Epidermal melanocyte (primary cell): ENCODE data around the gene MOK.

Experiments
- DNase-seq: peaks from one replicate; pipeline ENCODE4 v3.0.0; 2011; ENCODE audit warnings: low spot score; ENCODE audit not compliant: insufficient read length

The MOK gene

GRCh38 chr14:102183886-102184285, 121.1 kb downstream of the MOK start:
- no peak for DNase-seq

GRCh38 chr14:102182936-102183619, 121.9 kb downstream of the MOK start:
- DNase-seq: no peak

- DNase-seq: no peak
Observed at GRCh38 chr14:102182190-102182589, 122.8 kb downstream of the MOK start.

GRCh38 chr14:102181187-102181586, 123.8 kb downstream of the MOK start:
- no peak for DNase-seq

GRCh38 chr14:102180248-102180998, 124.5 kb downstream of the MOK start:
- DNase-seq: no peak
